Progenitor cell of endocrine pancreas (in vitro differentiated cells): ENCODE results near the gene RIOX2. TPM values are rescaled to one million over a fixed set of nuclear protein-coding genes. Genes with fewer than 3 reads are reported as not detected.

ENCODE experiments used
- DNase-seq: peaks from one replicate; pipeline ENCODE4 v3.0.0; 2021; ENCODE audit warnings: low spot score; ENCODE audit not compliant: unreplicated experiment
- H3K27ac Mint-ChIP-seq: 2 replicates; pipeline ENCODE4 v1.8.0; 2021; ENCODE audit warnings: mild to moderate bottlenecking, moderate library complexity, mixed read lengths
- H3K27me3 Mint-ChIP-seq: 2 replicates; pipeline ENCODE4 v1.8.0; 2021; ENCODE audit warnings: mixed read lengths
- H3K36me3 Mint-ChIP-seq: 2 replicates; pipeline ENCODE4 v1.8.0; 2022; ENCODE audit warnings: mixed read lengths; ENCODE audit not compliant: insufficient read depth
- H3K4me1 Mint-ChIP-seq: 2 replicates; pipeline ENCODE4 v1.8.0; 2021; ENCODE audit warnings: low read depth, mixed read lengths
- H3K4me3 Mint-ChIP-seq: 2 replicates; pipeline ENCODE4 v1.8.0; 2021; ENCODE audit warnings: low read depth, mild to moderate bottlenecking, moderate library complexity, mixed read lengths
- H3K9me3 Mint-ChIP-seq: 2 replicates; pipeline ENCODE4 v1.8.0; 2021; ENCODE audit warnings: low read depth, mixed read lengths
- CTCF ChIP-seq: fragments of 200-600 bp; sonication (generic); IDR thresholded peaks from one replicate; pipeline ENCODE4 v1.5.0; 2021; ENCODE audit warnings: antibody characterized with exemption, mild to moderate bottlenecking; ENCODE audit not compliant: unreplicated experiment
- long read RNA-seq: library from polyadenylated mRNA; unstranded; transcript quantifications from one replicate; pipeline ENCODE4 v2.0.0, GENCODE V29; 2020
- total RNA-seq: library from RNA; stranded (reverse); gene quantifications from 2 replicates; pipeline ENCODE4 v1.2.1, GENCODE V29; 2021

The RIOX2 gene
- total RNA-seq, result 16.4 and 18.2 TPM in 2 replicates
- long read RNA-seq, transcript RIOX2-203 (10 exons, 2,341 nt), result major isoform, 72 of 120 reads
- long read RNA-seq, partial matches to known transcripts, result 23 of 120 reads
- long read RNA-seq, other reads (novel, unspliced or antisense), result 23 of 120 reads

DNA sequence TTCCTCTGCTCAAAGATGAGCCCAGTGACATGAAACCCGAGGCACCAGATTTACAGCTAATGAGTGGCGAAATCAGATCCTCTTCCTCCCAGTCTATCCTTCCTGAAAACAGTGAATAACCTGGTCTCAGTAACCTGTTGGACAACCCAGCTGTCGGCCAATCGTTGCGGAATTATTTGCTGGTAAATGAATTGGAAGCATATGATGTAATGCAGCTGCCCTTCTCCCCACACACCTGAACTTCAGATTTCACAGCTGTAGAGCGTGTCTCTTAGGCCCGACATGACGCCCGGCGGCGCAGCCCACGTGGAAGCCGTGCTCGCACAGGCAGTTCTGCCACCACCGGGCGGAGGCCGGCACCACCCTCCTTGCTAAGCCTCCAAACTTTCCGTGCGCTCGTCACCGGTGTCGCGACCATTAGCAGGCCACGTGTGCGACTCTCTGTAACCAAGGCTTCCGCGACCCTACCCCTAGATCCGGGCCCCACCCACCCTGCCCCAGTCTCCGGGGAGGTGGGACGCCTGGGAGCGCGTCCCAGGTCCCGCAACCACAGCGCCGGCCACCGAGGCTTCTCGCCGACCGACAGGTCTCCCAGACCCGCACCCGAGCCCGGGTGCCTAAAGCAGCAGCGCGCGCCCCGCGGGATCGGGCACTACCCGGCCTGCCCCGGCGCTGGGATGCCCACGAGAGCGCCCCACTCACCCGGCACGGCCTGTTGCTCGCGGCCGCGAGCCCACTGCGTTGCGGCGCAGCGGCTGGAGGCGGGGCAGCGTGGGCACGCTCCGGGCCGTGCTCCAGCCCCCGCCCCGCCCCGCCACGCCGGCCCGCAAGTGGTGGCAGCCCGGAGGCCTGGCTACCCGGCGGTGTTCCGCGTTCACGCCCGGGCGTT lies at the start of gene RIOX2:
RIOX2 (minus strand) TSS at position 753 of the 889 bp plus-strand sequence. CDS start 4,838 bp downstream, outside the sequence.
- Mint-ChIP-seq H3K4me1 (peaks cover 2% of the 10 kb centered on the region), H3K4me3 (peak within 1 kb of the TSS; percentile 86), H3K9me3 (no peaks in the 10 kb centered on the region), H3K36me3 (no peaks in the 10 kb centered on the region), H3K27me3 (peaks cover 74% of the 10 kb centered on the region), H3K27ac (peak within 1 kb of the TSS; percentile 91)
- TF ChIP-seq CTCF, result no peak
- peak; percentile 42 for DNase-seq

DNA sequence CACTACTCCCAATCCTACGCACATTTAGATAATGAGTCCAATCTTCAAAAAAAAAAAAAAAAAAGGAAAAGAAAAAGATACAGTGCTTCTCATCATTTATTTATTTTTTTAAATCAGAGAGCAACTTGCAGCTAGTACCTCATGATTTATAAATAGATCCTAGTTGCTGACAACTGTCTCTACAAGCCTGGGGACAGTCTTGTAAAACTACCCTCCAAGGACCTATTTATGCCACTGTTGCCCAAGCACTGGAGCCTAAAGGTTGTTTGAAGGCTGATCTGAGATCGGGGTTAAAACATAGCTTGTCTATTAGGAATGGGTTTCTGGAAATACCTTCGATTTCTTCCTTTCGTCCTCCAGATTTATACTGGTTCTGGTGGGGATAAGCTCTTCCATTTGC lies 48.2 kb upstream of the RIOX2 start:
- Mint-ChIP-seq H3K27ac (no peak overlapping the region), H3K4me3 (no peak overlapping the region)

GRCh38 chr3:98018301-98018700 lies 46.1 kb upstream of the RIOX2 start:
- TF ChIP-seq CTCF, result no peak
- Mint-ChIP-seq H3K36me3 (no peaks in the 10 kb centered on the region), H3K4me1 (peaks cover 1% of the 10 kb centered on the region), H3K27me3 (peaks cover 7% of the 10 kb centered on the region), H3K27ac (no peak overlapping the region), H3K4me3 (no peak overlapping the region), H3K9me3 (no peaks in the 10 kb centered on the region)
- DNase-seq, result no peak

More for the DNA sequence above, 48.2 kb upstream of the RIOX2 start:
- no peaks in the 10 kb centered on the region for H3K36me3 Mint-ChIP-seq
- no peak for TF ChIP-seq CTCF
- H3K27me3 Mint-ChIP-seq, result peaks cover 12% of the 10 kb centered on the region
- peaks cover 1% of the 10 kb centered on the region for H3K4me1 Mint-ChIP-seq
- no peaks in the 10 kb centered on the region for H3K9me3 Mint-ChIP-seq
- DNase-seq, result no peak

GRCh38 chr3:98014268-98014585 lies 42.0 kb upstream of the RIOX2 start:
- no peak overlapping the region for H3K4me3 Mint-ChIP-seq
- no peaks in the 10 kb centered on the region for H3K27me3 Mint-ChIP-seq
- no peaks in the 10 kb centered on the region for H3K4me1 Mint-ChIP-seq
- no peaks in the 10 kb centered on the region for H3K9me3 Mint-ChIP-seq
- DNase-seq, result no peak
- no peak for TF ChIP-seq CTCF
- H3K36me3 Mint-ChIP-seq, result no peaks in the 10 kb centered on the region
- no peak overlapping the region for H3K27ac Mint-ChIP-seq

DNA sequence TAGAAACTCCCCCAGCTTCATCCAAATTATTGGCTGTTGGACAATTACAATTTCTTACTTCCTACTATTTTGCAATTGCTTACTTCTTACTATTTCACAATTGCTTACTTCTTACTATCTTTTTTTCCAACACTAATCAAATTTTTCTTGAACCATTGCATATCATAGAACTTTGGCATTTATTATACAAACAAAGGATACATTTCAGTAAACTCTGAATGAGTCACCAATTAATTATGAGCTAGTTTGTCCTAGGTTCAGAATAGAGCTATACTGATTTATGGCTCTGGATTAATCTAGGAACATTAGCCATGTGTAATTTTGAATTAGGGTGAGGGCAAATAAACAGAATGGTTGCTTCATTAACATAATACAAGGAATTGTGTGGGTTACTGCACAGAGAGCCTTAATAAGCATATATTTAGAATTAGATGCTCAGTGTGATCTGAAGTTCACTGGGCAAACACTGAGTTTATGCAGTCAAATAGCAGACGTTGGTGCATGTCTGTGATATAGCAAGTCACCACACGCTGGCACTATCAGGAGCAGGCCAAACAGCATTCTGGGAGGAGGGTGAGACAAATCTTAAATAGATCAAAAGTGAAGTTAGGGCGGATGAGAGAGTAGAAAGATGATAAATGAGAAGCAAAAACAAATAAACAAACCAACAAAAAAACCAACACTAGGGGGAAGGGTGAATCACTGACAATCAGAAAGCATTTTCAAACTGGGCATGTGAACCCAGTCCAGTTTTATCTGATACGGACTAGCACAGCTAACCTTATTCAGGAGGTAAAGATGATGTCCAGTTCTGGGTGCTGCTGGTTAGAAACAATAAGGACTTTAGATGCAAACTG lies 41.4 kb upstream of the RIOX2 start:
- no peak for DNase-seq
- no peaks in the 10 kb centered on the region for H3K9me3 Mint-ChIP-seq
- no peak overlapping the region for H3K27ac Mint-ChIP-seq
- H3K27me3 Mint-ChIP-seq, result no peaks in the 10 kb centered on the region
- H3K4me3 Mint-ChIP-seq, result no peak overlapping the region
- H3K4me1 Mint-ChIP-seq, result no peaks in the 10 kb centered on the region
- H3K36me3 Mint-ChIP-seq, result no peaks in the 10 kb centered on the region
- no peak for TF ChIP-seq CTCF
